HepG2 (cell line): ENCODE measurements around the gene BPIFA1. TPM values are rescaled to one million over a fixed set of nuclear protein-coding genes. Genes with fewer than 3 reads are reported as not detected.
A peak's percentile ranks its signal among the peaks of the same experiment; 100 is the strongest.

ENCODE experiments used
- ARNTL ChIP-seq: sonication (generic); formaldehyde crosslinking; IDR thresholded peaks from 2 replicates; pipeline ENCODE4 v1.4.0; 2020; ENCODE audit warnings: mild to moderate bottlenecking, missing genetic modification reagents
- ELF1 ChIP-seq: sonication (generic); formaldehyde crosslinking; IDR thresholded peaks from 2 replicates; pipeline ENCODE4 v1.4.0; 2020; ENCODE audit warnings: missing genetic modification reagents
- FOXA3 ChIP-seq: IDR thresholded peaks from 2 replicates; pipeline ENCODE4 v1.6.1; 2016; ENCODE audit warnings: missing genetic modification reagents, missing compliant biosample characterization
- FOXK2 ChIP-seq: fragments of 450-650 bp; IDR thresholded peaks from 2 replicates; pipeline ENCODE4 v1.6.1; 2016
- FOXO1 ChIP-seq: sonication (generic); formaldehyde crosslinking; IDR thresholded peaks from 2 replicates; pipeline ENCODE4 v1.4.0; 2020; ENCODE audit warnings: missing genetic modification reagents
- MYC ChIP-seq: sonication (generic); formaldehyde crosslinking; IDR thresholded peaks from 2 replicates; pipeline ENCODE4 v1.9.0; 2021; ENCODE audit warnings: missing genetic modification reagents, borderline replicate concordance
- RFXAP ChIP-seq: sonication (generic); formaldehyde crosslinking; IDR thresholded peaks from 2 replicates; pipeline ENCODE4 v1.4.0; 2020; ENCODE audit warnings: missing genetic modification reagents, borderline replicate concordance
- SP140L ChIP-seq: sonication (generic); formaldehyde crosslinking; IDR thresholded peaks from 2 replicates; pipeline ENCODE4 v1.4.0; 2020; ENCODE audit warnings: missing genetic modification reagents, borderline replicate concordance
- TARDBP ChIP-seq: sonication (generic); formaldehyde crosslinking; IDR thresholded peaks from 2 replicates; pipeline ENCODE4 v1.8.0; 2022; ENCODE audit warnings: mild to moderate bottlenecking, missing genetic modification reagents
- TBX2 ChIP-seq: sonication (generic); formaldehyde crosslinking; IDR thresholded peaks from 2 replicates; pipeline ENCODE4 v1.5.0; 2020; ENCODE audit warnings: missing genetic modification reagents, mild to moderate bottlenecking, borderline replicate concordance
- TMF1 ChIP-seq: sonication (generic); formaldehyde crosslinking; IDR thresholded peaks from 2 replicates; pipeline ENCODE4 v1.8.1; 2022; ENCODE audit warnings: low read depth, missing genetic modification reagents
- ZFX ChIP-seq: sonication (generic); formaldehyde crosslinking; IDR thresholded peaks from 2 replicates; pipeline ENCODE4 v1.4.0; 2020; ENCODE audit warnings: mild to moderate bottlenecking, low read depth, missing genetic modification reagents, moderate library complexity
- ZMYM3 ChIP-seq: sonication (generic); formaldehyde crosslinking; IDR thresholded peaks from 2 replicates; pipeline ENCODE4 v1.5.1; 2020; ENCODE audit warnings: mild to moderate bottlenecking, missing genetic modification reagents
- ZNF121 ChIP-seq: sonication (generic); formaldehyde crosslinking; IDR thresholded peaks from 2 replicates; pipeline ENCODE4 v1.5.0; 2020; ENCODE audit warnings: mild to moderate bottlenecking, missing genetic modification reagents
- ZNF530 ChIP-seq: sonication (generic); formaldehyde crosslinking; IDR thresholded peaks from 2 replicates; pipeline ENCODE4 v1.5.0; 2020; ENCODE audit warnings: low read depth, mild to moderate bottlenecking, missing genetic modification reagents
- ZNF547 ChIP-seq: sonication (generic); formaldehyde crosslinking; IDR thresholded peaks from 2 replicates; pipeline ENCODE4 v1.5.1; 2020; ENCODE audit warnings: mild to moderate bottlenecking, missing genetic modification reagents
- polyA plus RNA-seq, 8 experiments: library from polyadenylated mRNA; depleted of rRNA in 3 of 8; stranded (reverse) in 7 of 8; unstranded in 1 of 8; fragments of >200 nt; fragmentation: Illumina TruSeq in 4 of 8; extraction: Trizol in 4 of 8; gene quantifications; 2 replicates each; pipeline versions ENCODE4 v1.2.1 to v1.2.3, GENCODE V29; 2011 to 2016; ENCODE audit warnings: low read depth in 4 of 8, missing spikeins in 1 of 8, mixed read lengths in 1 of 8; ENCODE audit not compliant: insufficient read depth in 1 of 8
- total RNA-seq, 5 experiments: library from RNA; depleted of rRNA; stranded (reverse); fragments of >200 nt; fragmentation: Illumina TruSeq; extraction: Trizol; gene quantifications; 2 replicates each; pipeline ENCODE4 v1.2.3, GENCODE V29; 2016; ENCODE audit warnings: low read depth in 1 of 5
- TF ChIP-seq, protein P1 (sequence below): sonication (generic); formaldehyde crosslinking; IDR thresholded peaks from 2 replicates; pipeline ENCODE4 v1.5.0; 2020; ENCODE audit warnings: missing genetic modification reagents
- TF ChIP-seq, protein P2 (sequence below): sonication (generic); formaldehyde crosslinking; IDR thresholded peaks from 2 replicates; pipeline ENCODE4 v1.5.1; 2020; ENCODE audit warnings: mild to moderate bottlenecking, missing genetic modification reagents, borderline replicate concordance
- TF ChIP-seq, protein P3 (sequence below): sonication (generic); formaldehyde crosslinking; IDR thresholded peaks from 2 replicates; pipeline ENCODE4 v1.9.0; 2022; ENCODE audit warnings: low read depth, missing genetic modification reagents

BPIFA1 gene
- total and polyA plus RNA-seq, 2 of the 13 experiments (the other 11 are each of a cell fraction or from before 2014, with no cell fraction given), result not detected

DNA sequence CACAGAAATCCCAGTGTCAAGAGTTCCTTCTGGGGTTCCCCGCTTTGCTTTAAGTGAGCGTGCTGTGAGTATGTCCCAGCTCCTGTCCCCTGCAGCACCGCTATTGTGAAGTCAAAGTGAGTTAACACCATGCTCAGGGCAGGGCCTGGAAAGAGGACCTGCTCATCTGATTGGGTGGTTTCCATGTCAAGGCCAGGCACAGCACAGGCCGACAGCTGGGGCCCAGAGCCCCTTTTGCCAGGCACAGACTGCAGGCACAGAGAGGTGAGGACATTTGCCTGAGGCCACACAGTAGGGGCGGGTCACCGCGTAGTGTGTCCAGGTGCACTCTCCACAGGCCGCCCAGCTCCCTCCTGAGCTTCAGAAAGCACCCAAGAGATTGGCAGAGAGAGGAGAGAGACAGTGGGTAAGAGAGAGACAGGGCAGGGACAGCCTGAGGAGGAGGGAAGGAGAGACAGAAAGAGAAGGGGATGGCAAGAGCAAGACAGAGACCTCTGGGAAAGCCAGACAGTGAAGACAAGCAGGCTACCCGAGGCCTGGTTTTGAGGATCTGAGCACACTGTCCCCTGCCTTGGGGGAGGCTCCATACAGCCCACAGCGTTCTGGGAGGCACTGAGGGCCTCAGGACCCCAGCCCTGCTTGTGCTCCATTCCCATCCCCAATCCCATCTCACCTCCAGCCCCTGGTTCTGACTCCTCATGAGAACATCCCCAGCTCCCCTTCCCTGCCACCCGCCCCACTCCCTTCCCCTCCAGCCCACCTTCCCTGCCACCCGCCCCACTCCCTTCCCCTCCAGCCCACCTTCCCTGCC lies 40.7 kb downstream of the BPIFA1 start (continued):
- TF ChIP-seq TBX2 (CRISPR knock-in tag) (peak; percentile 55; the same call in 1 of the 2 replicates), TARDBP (CRISPR knock-in tag) (peak; percentile 47; the same call in 1 of the 2 replicates), ZNF530 (no peak), ZNF547 (CRISPR knock-in tag) (no peak), ARNTL (CRISPR knock-in tag) (no peak), FOXO1 (CRISPR knock-in tag) (peak; percentile 44; the same call in 1 of the 2 replicates), MYC (CRISPR knock-in tag) (no peak), ELF1 (CRISPR knock-in tag) (no peak), ZNF121 (CRISPR knock-in tag) (peak; percentile 38; the same call in 1 of the 2 replicates), RFXAP (no peak), SP140L (no peak), TMF1 (CRISPR knock-in tag) (no peak), ZMYM3 (CRISPR knock-in tag) (peak; percentile 100), ZFX (CRISPR knock-in tag) (peak; percentile 66), FOXK2 (no peak), FOXA3 (CRISPR knock-in tag) (0 out of 2 replicates have a peak, but pooled peaks have one; percentile 21)
- TF ChIP-seq, protein P1, sequence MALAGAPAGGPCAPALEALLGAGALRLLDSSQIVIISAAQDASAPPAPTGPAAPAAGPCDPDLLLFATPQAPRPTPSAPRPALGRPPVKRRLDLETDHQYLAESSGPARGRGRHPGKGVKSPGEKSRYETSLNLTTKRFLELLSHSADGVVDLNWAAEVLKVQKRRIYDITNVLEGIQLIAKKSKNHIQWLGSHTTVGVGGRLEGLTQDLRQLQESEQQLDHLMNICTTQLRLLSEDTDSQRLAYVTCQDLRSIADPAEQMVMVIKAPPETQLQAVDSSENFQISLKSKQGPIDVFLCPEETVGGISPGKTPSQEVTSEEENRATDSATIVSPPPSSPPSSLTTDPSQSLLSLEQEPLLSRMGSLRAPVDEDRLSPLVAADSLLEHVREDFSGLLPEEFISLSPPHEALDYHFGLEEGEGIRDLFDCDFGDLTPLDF (CRISPR knock-in tag), result no peak
- TF ChIP-seq, protein P2, sequence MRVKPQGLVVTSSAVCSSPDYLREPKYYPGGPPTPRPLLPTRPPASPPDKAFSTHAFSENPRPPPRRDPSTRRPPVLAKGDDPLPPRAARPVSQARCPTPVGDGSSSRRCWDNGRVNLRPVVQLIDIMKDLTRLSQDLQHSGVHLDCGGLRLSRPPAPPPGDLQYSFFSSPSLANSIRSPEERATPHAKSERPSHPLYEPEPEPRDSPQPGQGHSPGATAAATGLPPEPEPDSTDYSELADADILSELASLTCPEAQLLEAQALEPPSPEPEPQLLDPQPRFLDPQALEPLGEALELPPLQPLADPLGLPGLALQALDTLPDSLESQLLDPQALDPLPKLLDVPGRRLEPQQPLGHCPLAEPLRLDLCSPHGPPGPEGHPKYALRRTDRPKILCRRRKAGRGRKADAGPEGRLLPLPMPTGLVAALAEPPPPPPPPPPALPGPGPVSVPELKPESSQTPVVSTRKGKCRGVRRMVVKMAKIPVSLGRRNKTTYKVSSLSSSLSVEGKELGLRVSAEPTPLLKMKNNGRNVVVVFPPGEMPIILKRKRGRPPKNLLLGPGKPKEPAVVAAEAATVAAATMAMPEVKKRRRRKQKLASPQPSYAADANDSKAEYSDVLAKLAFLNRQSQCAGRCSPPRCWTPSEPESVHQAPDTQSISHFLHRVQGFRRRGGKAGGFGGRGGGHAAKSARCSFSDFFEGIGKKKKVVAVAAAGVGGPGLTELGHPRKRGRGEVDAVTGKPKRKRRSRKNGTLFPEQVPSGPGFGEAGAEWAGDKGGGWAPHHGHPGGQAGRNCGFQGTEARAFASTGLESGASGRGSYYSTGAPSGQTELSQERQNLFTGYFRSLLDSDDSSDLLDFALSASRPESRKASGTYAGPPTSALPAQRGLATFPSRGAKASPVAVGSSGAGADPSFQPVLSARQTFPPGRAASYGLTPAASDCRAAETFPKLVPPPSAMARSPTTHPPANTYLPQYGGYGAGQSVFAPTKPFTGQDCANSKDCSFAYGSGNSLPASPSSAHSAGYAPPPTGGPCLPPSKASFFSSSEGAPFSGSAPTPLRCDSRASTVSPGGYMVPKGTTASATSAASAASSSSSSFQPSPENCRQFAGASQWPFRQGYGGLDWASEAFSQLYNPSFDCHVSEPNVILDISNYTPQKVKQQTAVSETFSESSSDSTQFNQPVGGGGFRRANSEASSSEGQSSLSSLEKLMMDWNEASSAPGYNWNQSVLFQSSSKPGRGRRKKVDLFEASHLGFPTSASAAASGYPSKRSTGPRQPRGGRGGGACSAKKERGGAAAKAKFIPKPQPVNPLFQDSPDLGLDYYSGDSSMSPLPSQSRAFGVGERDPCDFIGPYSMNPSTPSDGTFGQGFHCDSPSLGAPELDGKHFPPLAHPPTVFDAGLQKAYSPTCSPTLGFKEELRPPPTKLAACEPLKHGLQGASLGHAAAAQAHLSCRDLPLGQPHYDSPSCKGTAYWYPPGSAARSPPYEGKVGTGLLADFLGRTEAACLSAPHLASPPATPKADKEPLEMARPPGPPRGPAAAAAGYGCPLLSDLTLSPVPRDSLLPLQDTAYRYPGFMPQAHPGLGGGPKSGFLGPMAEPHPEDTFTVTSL, result no peak; the same call in 1 of the 2 replicates
- TF ChIP-seq, protein P3, sequence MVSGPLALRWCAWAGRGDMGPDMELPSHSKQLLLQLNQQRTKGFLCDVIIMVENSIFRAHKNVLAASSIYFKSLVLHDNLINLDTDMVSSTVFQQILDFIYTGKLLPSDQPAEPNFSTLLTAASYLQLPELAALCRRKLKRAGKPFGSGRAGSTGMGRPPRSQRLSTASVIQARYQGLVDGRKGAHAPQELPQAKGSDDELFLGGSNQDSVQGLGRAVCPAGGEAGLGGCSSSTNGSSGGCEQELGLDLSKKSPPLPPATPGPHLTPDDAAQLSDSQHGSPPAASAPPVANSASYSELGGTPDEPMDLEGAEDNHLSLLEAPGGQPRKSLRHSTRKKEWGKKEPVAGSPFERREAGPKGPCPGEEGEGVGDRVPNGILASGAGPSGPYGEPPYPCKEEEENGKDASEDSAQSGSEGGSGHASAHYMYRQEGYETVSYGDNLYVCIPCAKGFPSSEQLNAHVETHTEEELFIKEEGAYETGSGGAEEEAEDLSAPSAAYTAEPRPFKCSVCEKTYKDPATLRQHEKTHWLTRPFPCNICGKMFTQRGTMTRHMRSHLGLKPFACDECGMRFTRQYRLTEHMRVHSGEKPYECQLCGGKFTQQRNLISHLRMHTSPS, result peak; percentile 46; the same call in 1 of the 2 replicates
